Smooth muscle cell of the brain vasculature (primary cell): Measurements from ENCODE around the gene BEST1.

Experiments
- DNase-seq: peaks from one replicate; pipeline ENCODE4 v3.0.0-alpha.2; 2012; ENCODE audit warnings: low read depth, low spot score

The BEST1 gene

DNA sequence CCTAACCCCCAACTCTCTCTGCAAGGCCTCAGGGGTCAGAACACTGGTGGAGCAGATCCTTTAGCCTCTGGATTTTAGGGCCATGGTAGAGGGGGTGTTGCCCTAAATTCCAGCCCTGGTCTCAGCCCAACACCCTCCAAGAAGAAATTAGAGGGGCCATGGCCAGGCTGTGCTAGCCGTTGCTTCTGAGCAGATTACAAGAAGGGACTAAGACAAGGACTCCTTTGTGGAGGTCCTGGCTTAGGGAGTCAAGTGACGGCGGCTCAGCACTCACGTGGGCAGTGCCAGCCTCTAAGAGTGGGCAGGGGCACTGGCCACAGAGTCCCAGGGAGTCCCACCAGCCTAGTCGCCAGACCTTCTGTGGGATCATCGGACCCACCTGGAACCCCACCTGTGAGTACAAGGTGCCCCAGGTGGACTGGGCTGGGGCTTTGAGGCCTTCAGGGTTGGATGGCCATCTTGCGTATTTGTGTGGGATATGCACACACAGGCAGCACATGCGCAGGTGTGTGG is at the start of gene BEST1:
Gene BEST1, plus strand, starts transcription at position 317 of the 513 bp plus-strand sequence. CDS start 1,456 bp downstream, outside the sequence.
- DNase-seq: no peak

DNA sequence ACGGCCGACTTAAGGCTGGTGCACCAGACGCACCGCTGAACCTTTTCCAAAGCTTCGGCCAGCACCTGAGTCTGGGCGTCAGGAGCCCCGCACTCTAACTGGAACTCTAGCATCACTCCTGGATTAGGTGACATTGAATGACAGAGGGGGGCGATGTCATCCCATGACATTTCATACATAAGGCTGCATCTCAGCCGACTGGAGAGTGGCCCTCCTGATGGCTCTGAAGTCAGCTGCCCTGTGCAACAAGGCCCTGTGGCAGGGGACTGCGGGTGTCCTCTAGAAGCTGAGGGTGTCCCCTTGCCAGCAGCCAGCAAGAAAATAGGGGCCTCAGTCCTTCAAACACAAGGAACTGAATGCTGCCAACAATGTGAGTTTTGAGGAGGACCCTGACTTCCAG is 48.8 kb upstream of the BEST1 start:
- DNase-seq: no peak

DNA sequence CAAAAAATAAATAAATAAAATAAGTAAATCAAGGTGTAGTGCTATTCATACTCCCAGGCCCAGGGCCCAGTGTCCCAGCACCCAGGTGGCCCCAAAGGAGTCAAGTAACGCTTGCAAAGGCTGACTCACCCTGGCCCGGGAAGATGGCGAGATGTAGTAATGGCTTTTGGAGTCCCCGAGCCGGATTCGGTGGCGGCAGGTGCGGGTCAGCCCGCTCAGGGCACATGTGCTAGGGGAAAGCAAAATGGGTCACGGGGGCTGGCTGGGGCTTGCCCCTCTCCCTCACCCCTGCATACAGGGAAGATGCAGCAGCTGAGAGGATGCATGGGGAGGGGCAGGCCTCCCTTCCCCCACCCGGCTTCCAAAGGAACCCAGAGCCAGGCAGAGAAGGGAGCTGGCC is 47.8 kb upstream of the BEST1 start:
- DNase-seq: no peak

DNA sequence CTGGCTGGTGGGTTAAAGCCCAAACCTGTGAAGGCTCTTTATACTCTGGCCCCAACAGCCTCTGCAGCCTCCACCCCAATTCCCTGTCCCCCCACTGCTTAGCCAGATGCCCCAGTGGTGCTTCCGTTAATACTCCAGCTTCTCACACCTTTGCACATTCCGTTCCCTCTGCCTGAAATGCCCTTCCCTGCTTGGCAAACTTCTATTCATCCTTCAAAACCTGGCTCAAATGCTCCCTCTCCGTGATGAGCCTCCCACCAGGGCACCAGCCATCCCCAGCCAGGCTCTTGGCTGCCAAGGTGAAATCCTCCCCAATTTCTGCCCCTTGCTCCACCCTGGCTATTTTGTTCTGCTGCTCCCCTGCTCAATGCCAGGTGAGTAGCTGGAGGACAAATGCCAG is 46.3 kb upstream of the BEST1 start:
- no peak for DNase-seq

DNA sequence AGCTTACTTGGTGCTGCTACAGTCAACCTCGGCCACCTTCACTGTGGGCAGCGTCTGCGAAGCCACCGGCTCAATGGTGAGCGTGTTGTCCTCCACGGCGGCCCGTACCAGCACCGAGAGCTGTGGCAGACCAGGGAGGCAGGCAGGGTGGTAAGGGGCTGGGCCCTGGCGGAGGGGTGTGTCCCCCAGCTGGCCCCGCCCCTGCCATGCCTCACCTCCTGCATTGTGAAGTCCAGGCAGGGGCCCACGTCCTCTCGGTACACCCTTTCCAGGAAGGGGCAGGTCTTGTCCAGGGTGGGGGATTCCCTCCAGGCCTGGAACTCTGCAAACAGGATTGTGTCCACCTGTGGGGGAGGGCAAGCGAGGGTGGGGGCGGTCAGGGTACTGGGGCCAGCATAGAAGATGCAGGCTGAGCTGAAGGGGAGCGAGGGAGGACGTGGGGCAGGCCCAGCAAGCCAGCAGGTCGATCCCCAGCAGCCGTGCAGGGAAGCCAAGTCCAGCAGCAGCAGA is 45.6 kb upstream of the BEST1 start:
- DNase-seq: no peak

DNA sequence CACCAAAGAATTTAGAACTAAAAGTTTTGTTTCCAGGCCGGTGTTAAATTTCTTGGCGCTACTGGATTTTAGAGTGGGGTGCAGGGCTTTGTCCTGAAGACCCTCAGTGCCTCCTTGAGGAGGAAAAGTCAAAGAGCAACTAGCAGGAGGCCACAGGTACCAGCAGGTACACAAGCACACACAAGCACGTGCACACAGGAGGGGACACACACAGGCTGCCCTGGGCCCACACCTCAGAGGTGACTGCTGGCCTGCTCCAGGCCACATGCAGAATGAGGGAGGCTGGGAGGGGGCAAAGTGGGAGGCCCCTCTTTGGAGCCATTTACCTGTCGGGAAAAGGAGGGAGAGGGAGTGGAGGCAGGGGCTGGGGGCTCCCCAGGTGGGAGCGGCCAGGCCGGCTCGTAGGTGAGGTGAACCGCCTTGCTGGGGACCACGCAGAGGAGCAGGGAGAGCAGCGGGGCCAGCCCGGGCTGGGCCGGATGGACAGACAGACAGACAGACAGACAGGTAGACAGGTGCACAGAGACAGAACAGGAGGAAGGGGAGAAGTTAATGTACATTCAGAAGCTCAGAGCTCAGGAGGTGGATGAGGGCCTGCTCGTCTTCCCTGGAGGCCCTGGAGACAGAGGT is 45.0 kb upstream of the BEST1 start:
- DNase-seq: no peak

DNA sequence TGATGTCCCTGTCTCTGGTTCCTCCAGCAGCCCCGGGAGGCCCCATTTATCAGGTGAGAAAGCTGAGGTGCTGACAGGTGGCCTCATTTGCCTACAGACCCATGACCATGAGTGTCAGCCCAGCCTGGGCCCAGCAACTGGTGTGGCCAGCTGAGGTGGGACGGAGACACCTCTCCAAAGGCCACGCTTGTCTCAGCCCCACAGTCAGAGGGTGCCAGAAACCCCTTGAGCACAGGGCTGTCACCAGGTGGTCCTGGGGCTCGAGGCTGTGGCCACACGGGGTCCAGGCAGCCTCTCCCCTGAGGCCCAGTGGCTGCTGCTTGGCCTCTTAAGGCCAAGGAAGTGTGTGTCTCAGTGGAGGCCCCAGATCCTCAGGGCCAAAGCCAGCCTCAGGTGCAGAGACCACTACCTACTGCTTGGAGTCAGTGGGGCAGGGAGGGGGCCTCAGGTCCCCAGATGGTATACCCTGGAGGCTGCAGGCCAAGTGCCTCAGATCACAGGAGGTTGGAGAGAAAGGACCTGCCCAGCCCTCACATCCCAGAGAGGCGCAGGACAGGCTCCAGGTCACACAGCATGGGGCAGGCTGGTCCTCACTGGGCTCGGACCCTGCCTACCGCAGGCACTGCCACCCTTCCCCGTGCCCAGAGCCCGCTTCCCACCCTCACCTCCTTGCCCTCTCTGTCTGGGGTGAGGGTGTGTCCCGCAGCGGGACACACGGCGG is 44.2 kb upstream of the BEST1 start:
- no peak for DNase-seq

DNA sequence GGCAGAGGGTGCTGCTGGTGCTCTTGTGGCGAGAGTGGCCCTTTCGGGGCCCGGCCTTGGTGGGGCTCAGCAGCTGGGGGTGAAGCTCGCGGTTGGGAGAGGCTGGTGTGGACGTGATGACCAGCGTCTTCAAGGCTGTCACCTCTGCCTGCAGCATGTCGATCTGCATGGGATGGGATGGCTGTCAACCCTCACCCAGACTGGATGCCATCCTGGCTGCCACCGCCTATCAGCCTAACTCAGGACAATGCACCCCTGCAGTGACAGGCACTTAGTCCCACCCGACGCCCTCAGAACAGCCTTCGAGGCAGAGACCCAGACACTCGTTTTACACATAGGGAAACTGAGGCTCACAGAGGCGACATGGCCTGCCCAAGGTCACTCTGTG is 43.6 kb upstream of the BEST1 start:
- no peak for DNase-seq

DNA sequence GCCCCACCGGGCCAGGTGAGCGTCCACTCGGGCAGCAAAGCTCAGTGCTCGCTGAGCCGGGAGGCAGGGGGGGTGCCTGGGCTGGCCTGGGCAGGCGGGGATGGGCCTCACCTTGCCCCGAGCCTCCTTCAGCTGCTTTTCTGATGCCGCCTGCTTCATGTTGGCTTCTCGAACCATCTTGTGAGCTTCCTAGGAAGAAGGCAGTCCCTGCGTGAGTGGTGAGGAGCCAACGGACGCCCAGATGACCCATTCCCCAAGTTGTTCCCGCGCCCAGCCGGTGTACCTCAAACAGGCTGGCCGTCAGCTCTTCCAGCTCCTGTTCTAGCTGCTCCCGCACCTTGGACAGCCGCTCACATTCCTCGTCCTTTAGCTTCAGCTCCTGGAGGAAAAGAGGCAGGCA is 42.9 kb upstream of the BEST1 start:
- DNase-seq: no peak

DNA sequence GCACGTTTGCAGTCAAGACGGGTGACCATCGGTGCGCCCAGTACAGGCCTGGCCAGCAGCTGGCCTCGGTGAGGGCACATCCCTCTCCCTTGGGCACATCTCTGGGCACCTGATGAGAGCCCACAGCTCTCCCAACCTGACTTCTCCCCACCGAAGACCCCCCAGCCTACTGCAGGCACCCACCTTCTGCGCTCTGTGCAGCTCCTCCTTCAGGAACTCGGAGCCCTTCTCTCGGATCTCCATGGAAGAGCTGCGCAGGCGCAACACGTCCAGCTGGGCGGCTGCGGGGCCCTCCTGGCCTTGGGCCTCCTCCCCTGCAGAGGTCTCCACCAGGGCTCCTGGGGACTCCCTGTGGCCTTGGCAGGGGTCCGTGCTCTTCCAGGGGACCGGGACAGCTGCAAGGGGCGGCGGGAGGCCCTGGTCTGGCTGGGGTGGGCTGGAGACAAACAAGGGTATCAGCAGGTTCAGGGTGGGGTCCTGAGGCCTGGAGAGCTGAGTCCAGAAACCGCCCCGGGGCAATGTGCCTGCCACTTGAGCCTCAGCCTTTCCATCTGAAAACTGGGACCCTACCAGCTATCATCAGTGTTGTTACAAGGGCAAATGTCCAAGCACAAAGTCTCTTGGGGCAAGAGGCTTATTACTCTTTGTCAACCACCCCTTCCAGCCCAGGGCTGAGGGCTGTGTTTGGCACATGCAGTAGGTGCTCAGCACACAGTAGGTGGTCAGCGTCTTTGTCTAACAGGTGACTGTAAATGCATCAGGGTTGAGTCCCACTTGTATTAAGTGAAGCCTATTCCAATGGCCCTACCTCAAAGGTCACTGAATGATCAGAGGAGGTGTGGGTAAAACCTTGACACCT is 42.1 kb upstream of the BEST1 start:
- DNase-seq: no peak

DNA sequence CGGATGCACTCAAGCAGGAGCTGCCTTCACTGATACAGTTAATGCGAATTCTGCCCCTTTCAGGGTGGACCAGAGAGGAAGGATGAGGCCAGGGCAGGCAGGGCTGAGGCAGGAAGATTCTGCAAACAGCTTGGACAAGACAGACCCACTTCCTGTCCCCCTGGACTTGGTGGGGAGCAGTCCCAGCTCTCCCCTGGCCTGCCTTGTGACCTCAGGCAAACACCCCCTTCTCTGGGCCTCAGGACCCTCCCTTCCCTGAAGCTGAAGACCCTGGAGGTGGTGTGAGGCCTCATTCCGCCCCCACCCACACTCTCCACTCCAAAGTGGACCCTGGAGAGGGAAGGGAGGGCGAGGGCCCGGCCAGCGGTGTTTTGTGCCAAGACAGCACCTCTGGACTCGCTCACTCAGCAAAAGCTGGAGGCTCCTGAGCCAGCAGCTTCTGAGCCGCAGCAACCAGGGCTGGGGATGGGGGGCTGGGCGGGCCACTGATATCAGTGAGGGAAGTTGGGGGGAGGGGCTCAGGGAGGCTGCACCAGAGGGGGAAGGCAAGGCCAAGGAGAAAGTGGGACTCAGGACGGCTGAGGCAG is 41.3 kb upstream of the BEST1 start:
- DNase-seq: no peak

DNA sequence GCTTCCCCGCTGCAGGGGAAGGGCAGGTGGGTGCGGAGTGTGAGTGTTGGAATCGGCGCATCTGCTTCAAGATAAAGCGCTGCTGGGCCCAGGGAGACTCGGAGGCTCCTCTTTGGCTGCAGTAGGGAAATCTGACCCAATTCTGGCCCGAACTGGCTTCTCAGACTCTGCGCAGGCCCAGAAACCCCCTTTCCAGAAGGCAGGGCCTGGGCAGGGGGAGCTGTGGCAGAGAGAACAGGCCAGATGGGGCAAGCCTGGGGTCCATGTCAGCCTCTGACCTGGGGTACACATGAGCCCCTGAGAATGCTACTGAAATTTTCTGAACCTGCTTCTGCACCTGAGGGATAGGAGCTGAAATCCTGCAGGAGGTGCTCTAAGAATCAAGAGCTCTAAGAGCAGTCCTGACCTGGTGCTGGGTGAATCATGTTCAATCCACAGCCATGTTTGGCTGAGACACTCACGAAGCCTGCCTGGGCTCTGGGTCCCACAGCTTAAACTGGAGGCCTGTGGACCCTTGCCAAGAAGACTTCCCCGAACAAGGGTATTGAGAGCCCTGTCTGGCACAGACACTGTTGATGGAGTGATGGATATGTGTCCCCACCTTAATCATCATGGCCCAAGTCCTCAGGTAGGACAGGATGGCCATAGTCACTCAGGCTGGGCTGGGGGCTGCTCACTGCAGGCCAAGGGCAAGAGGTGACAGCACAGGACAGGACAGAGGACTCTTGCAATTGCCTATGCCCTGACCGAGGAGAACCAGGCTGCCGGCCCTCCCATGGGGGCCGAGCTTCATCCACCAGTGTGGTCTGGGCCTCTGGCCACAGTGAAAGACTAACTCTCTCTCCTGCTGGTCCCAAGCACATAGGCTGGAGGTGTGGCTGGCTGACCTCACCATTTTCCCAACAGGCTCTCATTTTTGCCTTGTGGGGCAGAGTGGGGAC is 39.7 kb upstream of the BEST1 start:
- no peak for DNase-seq

DNA sequence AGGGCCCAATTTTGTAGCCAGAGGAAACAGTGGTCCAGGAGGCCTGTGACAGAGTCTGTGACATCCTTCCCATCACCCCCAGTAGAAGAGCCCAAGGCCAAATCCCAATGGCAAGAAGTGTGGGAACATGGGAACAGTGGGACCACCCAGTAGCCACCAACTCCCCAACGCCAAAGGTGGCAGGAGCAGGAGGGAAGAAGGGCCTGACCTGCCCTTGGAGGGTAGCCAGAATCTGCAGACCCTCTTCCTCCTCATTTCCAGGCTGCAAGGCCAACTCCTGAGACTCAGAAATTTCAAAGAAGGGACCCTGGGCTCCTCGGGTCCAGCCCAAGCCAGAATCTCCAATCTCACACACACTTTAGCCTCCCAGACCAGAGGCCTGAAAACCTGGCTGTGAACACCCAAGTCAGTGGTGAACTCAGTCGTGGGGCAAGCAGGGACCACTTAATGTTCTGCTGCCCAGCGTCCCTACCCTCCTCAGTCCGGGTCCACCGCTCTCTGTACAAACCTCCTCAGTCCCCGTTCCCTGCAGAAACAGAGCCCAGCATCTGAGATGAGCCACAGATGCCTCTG is 38.9 kb upstream of the BEST1 start:
- DNase-seq: no peak

DNA sequence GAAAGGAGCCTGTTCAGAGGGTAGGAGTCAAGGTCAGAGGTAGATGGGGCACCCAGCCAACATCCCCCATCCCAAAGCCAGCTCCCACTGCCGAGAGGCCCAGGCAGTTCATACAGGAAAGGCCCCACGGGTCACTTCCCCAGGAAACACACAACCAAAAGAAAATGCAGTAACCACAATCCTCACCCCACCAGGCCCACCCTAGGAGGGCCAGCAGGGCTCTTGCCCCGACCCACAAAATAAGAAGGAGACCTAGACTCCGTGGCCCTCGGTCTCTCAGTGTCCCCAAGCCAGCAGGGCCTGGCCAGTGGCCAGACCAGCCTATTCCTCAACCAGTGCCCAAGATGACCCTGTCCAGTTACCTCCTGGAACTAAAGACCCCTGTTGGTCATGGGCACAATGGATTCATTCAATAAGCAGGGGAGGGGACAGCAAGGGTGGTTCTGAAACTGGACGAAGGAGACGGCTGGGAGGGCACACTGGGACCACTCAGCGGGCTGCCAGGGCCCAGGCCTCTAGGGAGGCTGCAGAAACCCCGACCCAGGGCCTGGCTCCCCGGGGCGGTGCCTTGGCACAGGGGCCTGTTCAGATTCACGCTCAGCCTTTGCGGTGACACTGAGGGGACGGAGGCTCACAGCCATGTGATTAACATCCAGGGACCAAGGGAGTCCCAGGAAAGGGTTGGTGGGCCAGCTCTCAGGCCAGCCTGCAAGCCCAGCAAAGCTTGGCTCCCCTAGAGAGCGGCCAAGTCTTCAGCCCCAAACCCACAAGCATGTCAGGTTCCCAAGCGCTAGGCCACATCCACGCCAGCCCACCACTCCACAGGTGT is 38.2 kb upstream of the BEST1 start:
- no peak for DNase-seq

DNA sequence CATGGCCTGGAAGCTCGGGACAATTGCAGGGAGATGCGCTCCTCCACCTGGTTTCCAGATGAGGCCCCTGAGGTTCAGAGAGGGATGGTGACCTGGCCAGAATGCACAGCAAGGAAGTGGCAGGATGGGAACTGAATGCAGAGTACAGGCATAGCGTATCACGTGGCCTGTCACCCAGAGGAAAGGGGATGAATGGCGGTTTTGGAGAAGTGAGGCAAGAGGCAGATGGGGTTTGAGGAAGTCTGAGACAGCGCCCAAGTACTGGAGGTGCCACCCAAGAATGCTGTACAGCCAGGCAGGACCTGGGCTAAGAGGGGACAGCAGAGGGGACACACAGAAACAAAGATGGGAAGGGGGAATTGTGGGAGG is 37.6 kb upstream of the BEST1 start:
- no peak for DNase-seq

DNA sequence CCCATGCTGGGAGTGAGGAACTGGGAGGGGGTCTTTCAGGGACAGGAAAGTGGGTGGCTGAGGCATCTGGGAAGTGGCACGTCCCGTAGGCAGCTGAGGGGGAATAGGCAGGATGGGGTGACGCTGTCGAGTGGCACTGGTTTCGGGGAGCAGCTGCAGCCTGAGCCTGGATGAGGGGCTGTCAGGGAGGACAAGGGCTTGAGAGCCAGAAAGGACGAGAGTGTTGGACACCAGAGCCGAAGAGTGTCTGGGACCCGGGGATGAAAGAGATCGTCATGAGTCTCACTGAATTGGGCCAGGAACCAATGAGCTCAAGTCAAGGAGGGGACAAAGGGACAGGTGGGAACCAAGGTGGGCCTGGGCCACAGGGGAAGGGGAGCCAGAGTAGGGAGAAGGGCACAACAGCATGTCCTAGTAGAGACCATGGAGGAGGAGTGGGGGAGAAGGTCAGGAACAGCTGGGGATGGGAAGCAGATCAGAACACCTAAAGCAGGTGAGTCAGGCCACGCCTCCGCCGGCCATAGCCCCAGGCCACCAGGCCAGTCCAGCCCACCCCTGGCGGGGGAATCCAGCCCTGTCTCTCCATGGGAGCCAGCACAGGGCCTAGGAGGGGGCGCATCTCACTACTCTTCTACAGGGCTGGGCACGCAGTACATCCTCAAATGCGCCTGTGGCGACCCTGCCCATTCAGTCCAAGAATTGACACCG is 37.0 kb upstream of the BEST1 start:
- DNase-seq: no peak

DNA sequence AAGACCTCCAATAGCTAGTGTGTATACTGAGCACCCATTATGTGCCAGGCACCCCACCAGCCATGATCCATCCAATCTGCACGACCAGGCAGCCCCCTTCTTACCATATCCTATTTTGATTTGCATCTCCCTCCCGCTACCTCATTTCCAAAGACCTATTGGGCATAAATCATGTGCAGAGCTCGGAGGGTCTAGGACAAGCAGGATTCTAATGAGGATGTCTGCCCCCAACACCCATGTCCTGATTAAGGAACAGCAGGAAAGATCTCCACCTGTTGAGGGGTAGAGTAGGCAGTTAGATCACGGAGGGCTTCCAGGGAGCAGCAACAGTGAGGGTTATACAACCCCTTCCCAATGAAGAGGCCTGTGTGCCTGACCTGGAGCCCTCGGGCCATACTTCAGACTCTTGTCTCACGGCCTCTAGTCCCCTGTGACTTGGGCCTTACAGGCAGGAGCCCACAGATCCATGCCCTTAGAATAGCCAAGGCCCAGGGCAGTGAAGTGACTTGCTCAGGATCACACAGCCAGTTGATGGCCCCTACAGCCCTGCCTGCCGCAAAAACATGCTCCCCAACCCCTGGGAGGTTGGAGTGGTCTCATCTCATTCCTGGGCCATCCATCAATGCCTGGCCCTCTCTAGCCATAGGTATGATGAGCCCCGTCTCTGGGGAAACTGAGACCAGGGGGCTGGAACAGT is 36.3 kb upstream of the BEST1 start:
- DNase-seq: no peak

DNA sequence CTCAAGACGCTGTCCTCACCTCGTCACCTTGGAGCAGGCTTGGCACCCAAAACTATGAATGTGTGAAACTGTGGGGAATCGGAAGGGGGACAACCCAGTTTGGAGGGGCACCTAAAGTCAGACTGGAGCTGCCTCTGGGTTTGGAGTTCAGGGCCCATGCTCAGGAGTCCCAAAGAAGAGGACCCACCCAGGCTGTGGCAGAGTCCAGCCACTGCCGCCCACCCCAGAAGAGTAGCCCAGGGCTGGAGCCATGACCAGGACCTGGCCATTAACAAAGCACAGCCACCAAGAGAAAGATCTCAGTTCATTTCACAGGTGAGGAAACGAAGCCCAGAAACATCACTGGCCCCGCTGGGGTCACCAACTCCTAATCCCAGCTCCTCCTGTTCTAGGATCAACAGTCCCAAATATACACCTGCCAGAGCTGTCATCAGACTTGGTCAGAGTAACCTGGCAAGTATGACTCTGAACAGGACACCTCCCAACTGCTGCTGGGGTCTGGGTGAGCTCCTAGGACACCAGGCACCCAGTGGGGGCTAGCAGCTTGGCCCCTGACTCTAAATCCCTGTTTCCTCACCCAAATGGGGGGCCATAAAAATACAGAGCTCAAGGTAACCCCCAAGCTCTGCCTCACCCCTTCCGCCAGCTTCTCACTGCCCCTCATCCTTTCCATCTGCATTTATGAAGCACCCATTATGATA is 35.5 kb upstream of the BEST1 start:
- no peak for DNase-seq
